ENCODE data around the gene SREBF2.

Gene SREBF2

GRCh38 chr22:41917903-41918791 lies 85.2 kb downstream of the SREBF2 start:
- no peak for DNase-seq (ENCODE audit: low read depth in 1 of 2, low spot score in 1 of 2)

GRCh38 chr22:41919357-41920224 lies 86.7 kb downstream of the SREBF2 start:
- no peak for DNase-seq (ENCODE audit: low read depth in 1 of 2, low spot score in 1 of 2)

- DNase-seq (ENCODE audit: low read depth in 1 of 2, low spot score in 1 of 2): no peak
Observed at GRCh38 chr22:41920271-41920976, 87.5 kb downstream of the SREBF2 start.

- no peak for DNase-seq (ENCODE audit: low read depth in 1 of 2, low spot score in 1 of 2)
Observed at GRCh38 chr22:41922328-41922727, 89.4 kb downstream of the SREBF2 start.

- DNase-seq (ENCODE audit: low read depth in 1 of 2, low spot score in 1 of 2): no peak
Observed at GRCh38 chr22:41922940-41923594, 90.2 kb downstream of the SREBF2 start.

GRCh38 chr22:41923595-41924276 lies 90.8 kb downstream of the SREBF2 start:
- DNase-seq (ENCODE audit: low read depth in 1 of 2, low spot score in 1 of 2): no peak

- peak; percentile 60 to 75 for DNase-seq (ENCODE audit: low read depth in 1 of 2, low spot score in 1 of 2)
Observed at GRCh38 chr22:41925783-41926460, 93.0 kb downstream of the SREBF2 start.

GRCh38 chr22:41927813-41928212 lies 94.9 kb downstream of the SREBF2 start:
- DNase-seq (ENCODE audit: low read depth in 1 of 2, low spot score in 1 of 2): no peak

GRCh38 chr22:41928593-41929417 lies 95.9 kb downstream of the SREBF2 start:
- no peak for DNase-seq (ENCODE audit: low read depth in 1 of 2, low spot score in 1 of 2)

GRCh38 chr22:41929418-41929810 lies 96.5 kb downstream of the SREBF2 start:
- DNase-seq (ENCODE audit: low read depth in 1 of 2, low spot score in 1 of 2): no peak

GRCh38 chr22:41931701-41932269 lies 98.9 kb downstream of the SREBF2 start:
- no peak for DNase-seq (ENCODE audit: low read depth in 1 of 2, low spot score in 1 of 2)

GRCh38 chr22:41932353-41932752 lies 99.4 kb downstream of the SREBF2 start:
- no peak for DNase-seq (ENCODE audit: low read depth in 1 of 2, low spot score in 1 of 2)

GRCh38 chr22:41933411-41934177 lies 100.7 kb downstream of the SREBF2 start:
- DNase-seq (ENCODE audit: low read depth in 1 of 2, low spot score in 1 of 2): no peak

- DNase-seq (ENCODE audit: low read depth in 1 of 2, low spot score in 1 of 2): no peak
Observed at GRCh38 chr22:41934284-41935014, 101.5 kb downstream of the SREBF2 start.

GRCh38 chr22:41935015-41935351 lies 102.1 kb downstream of the SREBF2 start:
- DNase-seq (ENCODE audit: low read depth in 1 of 2, low spot score in 1 of 2): no peak

- DNase-seq (ENCODE audit: low read depth in 1 of 2, low spot score in 1 of 2): no peak
Observed at GRCh38 chr22:41935509-41935908, 102.6 kb downstream of the SREBF2 start.

- DNase-seq (ENCODE audit: low read depth in 1 of 2, low spot score in 1 of 2): no peak
Observed at GRCh38 chr22:41936894-41937169, 103.9 kb downstream of the SREBF2 start.
